Naive B cell (primary cell): ENCODE results near the gene SPRY4. TPM values are rescaled to one million over a fixed set of nuclear protein-coding genes. Genes with fewer than 3 reads are reported as not detected.

Source experiments
- ATAC-seq, 2 donors: fragments of 150-1000 bp; cut with Tn5 transposase; 2 replicates each; pipeline ENCODE4 v1.10.0; 2021; ENCODE audit warnings: low read depth in 2 of 2, mild to moderate bottlenecking in 2 of 2, moderate library complexity in 2 of 2
- DNase-seq: peaks from one replicate; pipeline ENCODE4 v3.0.0; 2022
- H3K27ac Mint-ChIP-seq, 6 donors: one replicate each; pipeline ENCODE4 v1.8.0; 2020 to 2022; ENCODE audit warnings: mild to moderate bottlenecking in 6 of 6, mixed read lengths in 6 of 6, moderate library complexity in 5 of 6, inconsistent platforms in 2 of 6
- H3K27me3 Mint-ChIP-seq, 3 donors: one replicate each; pipeline ENCODE4 v1.8.0; 2021 to 2022; ENCODE audit warnings: mixed read lengths in 3 of 3, mild to moderate bottlenecking in 1 of 3
- H3K36me3 Mint-ChIP-seq, 2 donors: one replicate each; pipeline ENCODE4 v1.8.0; 2020 to 2022; ENCODE audit warnings: mixed read lengths in 2 of 2, inconsistent platforms in 1 of 2, mild to moderate bottlenecking in 1 of 2
- H3K4me1 Mint-ChIP-seq, 3 donors: one replicate each; pipeline ENCODE4 v1.8.0; 2020 to 2022; ENCODE audit warnings: mixed read lengths in 3 of 3, inconsistent platforms in 1 of 3, mild to moderate bottlenecking in 1 of 3, moderate library complexity in 1 of 3
- H3K4me3 Mint-ChIP-seq, 8 donors: one replicate each; pipeline ENCODE4 v1.8.0; 2020 to 2022; ENCODE audit warnings: mild to moderate bottlenecking in 8 of 8, mixed read lengths in 8 of 8, moderate library complexity in 8 of 8, inconsistent platforms in 2 of 8
- H3K9me3 Mint-ChIP-seq, 7 donors: one replicate each; pipeline ENCODE4 v1.8.0; 2020 to 2022; ENCODE audit warnings: mixed read lengths in 7 of 7, mild to moderate bottlenecking in 5 of 7, inconsistent platforms in 2 of 7, moderate library complexity in 1 of 7
- polyA plus RNA-seq, 6 donors: library from polyadenylated mRNA; unstranded; fragments of 300-500 nt; fragmentation: Illumina TruSeq; gene quantifications; one replicate each; pipeline ENCODE4 v1.2.3, GENCODE V29; 2021; ENCODE audit warnings: low read depth in 6 of 6

The SPRY4 gene
- polyA plus RNA-seq, 6 donors from 2014 or later = not detected

DNA sequence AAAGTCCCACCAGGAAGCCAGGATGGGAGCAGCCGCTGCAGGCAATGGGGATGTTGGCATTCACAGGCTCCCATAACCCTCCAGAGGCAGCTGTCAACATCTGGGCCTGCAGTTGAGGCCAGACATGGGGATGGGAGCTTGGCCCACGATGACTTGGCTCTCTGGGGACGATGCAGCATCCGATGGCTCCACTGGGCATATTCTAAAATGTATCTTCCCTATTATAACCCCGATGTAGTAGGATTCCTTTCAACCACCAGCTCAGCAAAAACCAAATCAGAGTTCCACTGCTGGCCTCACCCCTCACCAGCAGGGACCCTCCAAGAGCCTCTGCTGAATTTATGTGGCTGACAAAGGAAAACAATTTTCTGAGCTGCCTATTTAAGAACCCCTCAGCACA lies 7.1 kb downstream of the SPRY4 start:
- Mint-ChIP-seq H3K4me1 (peaks cover 44 to 71% (median 63%) of the 10 kb centered on the region in 3 donors), H3K9me3 (no peaks in the 10 kb centered on the region), H3K27ac (peak overlapping the region in 1 of 6 donors; percentile 22), H3K36me3 (no peaks in the 10 kb centered on the region), H3K27me3 (peaks cover 26 to 51% (median 43%) of the 10 kb centered on the region in 3 donors), H3K4me3 (no peak overlapping the region)
- no peak for ATAC-seq
- DNase-seq = no peak

DNA sequence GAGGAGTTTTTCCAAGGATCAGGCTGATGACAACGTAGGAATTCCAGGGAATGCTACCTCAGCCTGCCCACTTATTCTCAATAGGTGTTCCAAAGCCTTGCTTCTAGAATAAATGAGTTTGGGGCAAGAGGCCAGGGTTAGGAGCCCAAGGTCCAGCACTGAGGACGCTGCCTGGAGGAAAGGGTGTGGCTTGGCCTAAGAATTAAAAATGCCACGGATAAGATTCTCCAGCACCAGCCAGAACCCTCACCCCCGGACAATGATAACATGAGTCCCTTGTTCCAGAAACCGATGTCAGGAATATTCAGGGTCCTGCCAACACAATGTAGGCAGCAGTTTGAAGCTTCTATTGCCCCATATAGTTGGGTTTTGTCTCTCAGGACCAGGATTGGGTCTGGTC lies 7.6 kb downstream of the SPRY4 start:
- no peak for ATAC-seq
- peaks cover 23 to 47% (median 43%) of the 10 kb centered on the region in 3 donors for H3K27me3 Mint-ChIP-seq
- peak overlapping the region in 1 of 6 donors; percentile 60 for H3K27ac Mint-ChIP-seq
- peaks cover 46 to 72% (median 63%) of the 10 kb centered on the region in 3 donors for H3K4me1 Mint-ChIP-seq
- DNase-seq = no peak
- peak overlapping the region in 2 of 8 donors; percentile 37 to 65 for H3K4me3 Mint-ChIP-seq
- H3K9me3 Mint-ChIP-seq = no peaks in the 10 kb centered on the region
- H3K36me3 Mint-ChIP-seq = no peaks in the 10 kb centered on the region

DNA sequence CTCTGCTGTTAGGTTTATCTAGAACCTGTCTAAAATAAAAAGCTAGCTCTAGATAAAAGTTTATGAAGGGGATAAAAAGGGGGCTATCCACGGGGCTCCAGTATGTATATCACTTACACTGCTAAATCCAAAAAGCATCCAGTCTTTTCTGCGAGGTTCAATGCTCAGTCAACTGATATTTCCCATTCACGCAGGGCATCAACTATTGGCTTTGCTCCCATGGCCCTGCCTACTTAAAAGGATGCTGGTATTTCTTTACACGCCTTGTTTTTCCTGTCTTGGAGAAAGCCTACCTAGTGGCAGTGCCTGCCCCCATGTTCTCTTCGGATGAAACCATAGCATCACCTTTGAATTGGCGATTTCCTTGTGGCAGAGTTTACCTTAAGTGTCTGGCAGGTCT lies 8.1 kb downstream of the SPRY4 start:
- Mint-ChIP-seq H3K27ac (peak overlapping the region in 1 of 6 donors; percentile 60), H3K27me3 (peaks cover 19 to 44% (median 42%) of the 10 kb centered on the region in 3 donors), H3K36me3 (no peaks in the 10 kb centered on the region), H3K4me1 (peaks cover 46 to 72% (median 60%) of the 10 kb centered on the region in 3 donors), H3K9me3 (no peaks in the 10 kb centered on the region), H3K4me3 (peak overlapping the region in 3 of 8 donors; percentile 37 to 76 (median 54))
- ATAC-seq (no peak), DNase-seq (no peak)

DNA sequence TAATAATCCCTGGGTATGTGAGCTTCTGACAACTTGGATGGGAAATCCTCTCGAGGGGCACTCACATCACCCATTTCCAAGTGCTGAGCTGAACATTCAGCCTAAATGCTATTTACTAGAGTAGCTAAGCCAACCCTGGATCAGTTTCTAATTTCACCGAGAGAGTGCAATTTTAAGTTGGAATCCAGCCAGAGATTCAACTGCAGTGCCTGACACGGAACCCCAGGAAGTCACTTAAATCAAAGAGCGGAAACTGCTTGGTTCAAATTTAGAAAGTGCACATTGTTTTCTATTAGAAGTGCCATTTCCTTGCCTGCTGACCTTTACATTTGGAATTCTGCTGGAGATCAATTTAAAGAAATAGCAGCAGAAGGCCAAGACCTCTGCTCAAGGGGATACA lies 8.8 kb downstream of the SPRY4 start:
- H3K27me3 Mint-ChIP-seq = peaks cover 13 to 40% (median 36%) of the 10 kb centered on the region in 3 donors
- no peaks in the 10 kb centered on the region for H3K36me3 Mint-ChIP-seq
- peak overlapping the region in 7 of 8 donors; percentile 10 to 76 (median 54) for H3K4me3 Mint-ChIP-seq
- ATAC-seq (peak in 1 of 2 donors; percentile 18), DNase-seq (no peak)
- H3K9me3 Mint-ChIP-seq = no peaks in the 10 kb centered on the region
- H3K4me1 Mint-ChIP-seq = peaks cover 45 to 69% (median 56%) of the 10 kb centered on the region in 3 donors
- peak overlapping the region in 1 of 6 donors; percentile 70 for H3K27ac Mint-ChIP-seq

DNA sequence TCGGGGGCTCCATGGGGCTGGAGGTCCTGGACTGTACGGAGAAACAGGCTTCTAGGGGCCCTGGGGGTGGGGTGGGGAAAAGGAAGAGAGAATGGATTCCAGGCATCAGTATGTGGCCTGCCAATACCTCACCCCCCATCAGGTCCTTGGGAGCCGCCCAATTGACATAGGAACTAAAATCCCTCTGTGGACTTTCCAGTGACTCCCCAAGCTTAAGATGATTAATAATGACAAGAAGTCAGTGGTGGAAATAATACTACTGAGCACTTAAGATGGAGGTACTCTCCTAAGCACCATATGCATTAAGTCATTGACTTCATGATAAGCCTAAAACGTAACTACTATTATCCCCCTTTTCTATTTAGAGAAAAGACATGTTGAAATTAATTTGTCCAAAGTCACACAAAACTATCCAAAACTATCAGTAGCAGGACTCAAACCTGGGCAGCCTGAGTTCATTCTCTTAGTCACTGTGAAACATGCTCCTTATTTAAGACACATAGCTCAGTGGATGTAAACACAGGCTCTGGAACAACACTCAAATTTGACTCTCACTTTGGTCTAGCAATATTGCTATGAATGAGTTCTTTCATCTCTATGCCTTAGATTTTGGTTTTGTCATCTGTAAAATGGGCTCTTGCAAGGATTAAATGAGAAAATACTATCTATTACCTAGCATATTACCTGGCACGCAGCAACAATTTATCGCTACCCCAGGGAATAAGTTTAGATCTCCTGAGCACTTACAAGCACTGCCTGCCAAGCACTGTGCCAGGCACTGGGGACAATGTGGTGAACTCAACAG lies 9.5 kb downstream of the SPRY4 start:
- H3K4me3 Mint-ChIP-seq = peak overlapping the region in 3 of 8 donors; percentile 34 to 76 (median 72)
- H3K27ac Mint-ChIP-seq = no peak overlapping the region

DNA sequence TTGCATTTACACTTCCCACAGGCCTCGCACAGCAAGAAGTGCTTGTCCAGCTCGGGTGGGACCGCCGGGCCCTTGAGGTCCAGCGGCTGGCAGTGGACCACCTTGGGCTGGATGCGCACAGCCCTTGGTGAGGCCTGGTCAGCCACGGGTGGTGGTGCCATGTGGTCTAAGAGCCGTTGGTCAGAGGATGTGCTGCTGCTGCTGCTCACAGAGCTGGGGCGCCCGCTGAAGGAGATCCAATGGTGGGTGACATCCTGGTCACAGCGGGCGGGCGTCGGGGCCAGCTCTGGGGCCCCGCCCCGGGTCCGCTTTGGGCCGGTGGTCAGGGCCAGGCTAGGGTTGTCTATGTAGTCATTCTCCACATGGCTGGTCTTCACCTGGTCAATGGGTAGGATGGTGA lies 10.2 kb downstream of the SPRY4 start:
- Mint-ChIP-seq H3K36me3 (no peaks in the 10 kb centered on the region), H3K4me3 (peak overlapping the region in 1 of 8 donors; percentile 34), H3K27me3 (peaks cover 7 to 36% (median 25%) of the 10 kb centered on the region in 3 donors), H3K4me1 (peaks cover 34 to 58% (median 45%) of the 10 kb centered on the region in 3 donors), H3K27ac (no peak overlapping the region), H3K9me3 (no peaks in the 10 kb centered on the region)
- ATAC-seq = no peak
- no peak for DNase-seq

More for the DNA sequence above, 9.5 kb downstream of the SPRY4 start:
- H3K36me3 Mint-ChIP-seq = no peaks in the 10 kb centered on the region
- H3K9me3 Mint-ChIP-seq = no peaks in the 10 kb centered on the region
- DNase-seq = no peak
- peaks cover 37 to 62% (median 49%) of the 10 kb centered on the region in 3 donors for H3K4me1 Mint-ChIP-seq
- ATAC-seq = no peak
- peaks cover 8 to 37% (median 29%) of the 10 kb centered on the region in 3 donors for H3K27me3 Mint-ChIP-seq

DNA sequence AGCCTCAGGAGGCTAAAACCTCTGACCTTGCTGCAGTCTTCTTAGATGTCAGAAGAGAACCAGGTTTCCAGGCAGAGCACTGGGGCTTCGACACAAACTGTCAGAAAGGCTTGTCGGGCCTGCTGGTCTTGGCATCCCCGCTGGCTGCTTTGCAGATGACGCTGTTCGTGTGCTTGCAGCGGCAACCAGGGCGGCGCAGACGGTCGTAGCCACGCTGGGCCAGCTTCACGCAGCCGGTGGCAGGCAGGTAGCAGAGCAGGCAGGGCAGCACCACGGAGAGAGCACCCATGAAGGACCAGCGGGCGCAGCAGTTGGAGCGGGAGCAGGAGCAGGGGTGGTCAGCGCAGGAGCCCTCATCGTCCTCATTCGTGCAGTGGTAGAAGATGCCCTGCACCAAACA lies 10.7 kb downstream of the SPRY4 start:
- H3K4me1 Mint-ChIP-seq = peaks cover 31 to 54% (median 41%) of the 10 kb centered on the region in 3 donors
- peak overlapping the region in 1 of 6 donors; percentile 47 for H3K27ac Mint-ChIP-seq
- H3K27me3 Mint-ChIP-seq = peaks cover 4 to 34% (median 21%) of the 10 kb centered on the region in 3 donors
- no peak for ATAC-seq
- H3K9me3 Mint-ChIP-seq = no peaks in the 10 kb centered on the region
- H3K36me3 Mint-ChIP-seq = no peaks in the 10 kb centered on the region
- no peak for DNase-seq
- H3K4me3 Mint-ChIP-seq = peak overlapping the region in 5 of 8 donors; percentile 28 to 73 (median 70)

DNA sequence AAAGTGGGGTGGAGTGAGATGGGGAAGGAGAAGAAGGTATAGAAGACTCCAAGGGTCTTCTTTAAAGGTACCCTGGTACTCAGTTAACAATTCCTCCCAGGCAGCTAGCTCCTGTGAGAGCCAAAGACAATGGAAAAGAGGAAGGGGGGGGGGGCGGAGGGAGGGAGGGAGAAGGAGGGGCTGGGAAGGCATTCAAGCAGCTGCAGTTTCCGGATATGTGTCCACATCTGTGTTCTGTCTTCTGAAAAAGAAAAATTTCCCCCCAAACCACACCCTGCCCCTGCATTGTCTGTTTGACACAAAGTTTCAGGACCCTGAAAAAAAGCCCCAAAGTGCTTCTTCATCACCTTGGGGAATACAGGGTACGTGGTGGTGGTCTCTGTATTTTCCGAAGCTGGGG lies 11.1 kb downstream of the SPRY4 start:
- Mint-ChIP-seq H3K4me1 (peaks cover 28 to 50% (median 39%) of the 10 kb centered on the region in 3 donors), H3K36me3 (no peaks in the 10 kb centered on the region), H3K4me3 (peak overlapping the region in 5 of 8 donors; percentile 54 to 79 (median 71)), H3K9me3 (no peaks in the 10 kb centered on the region), H3K27me3 (peaks cover 4 to 30% (median 17%) of the 10 kb centered on the region in 3 donors), H3K27ac (peak overlapping the region in 2 of 6 donors; percentile 6 to 47)
- ATAC-seq (peak in 1 of 2 donors; percentile 56), DNase-seq (no peak)

DNA sequence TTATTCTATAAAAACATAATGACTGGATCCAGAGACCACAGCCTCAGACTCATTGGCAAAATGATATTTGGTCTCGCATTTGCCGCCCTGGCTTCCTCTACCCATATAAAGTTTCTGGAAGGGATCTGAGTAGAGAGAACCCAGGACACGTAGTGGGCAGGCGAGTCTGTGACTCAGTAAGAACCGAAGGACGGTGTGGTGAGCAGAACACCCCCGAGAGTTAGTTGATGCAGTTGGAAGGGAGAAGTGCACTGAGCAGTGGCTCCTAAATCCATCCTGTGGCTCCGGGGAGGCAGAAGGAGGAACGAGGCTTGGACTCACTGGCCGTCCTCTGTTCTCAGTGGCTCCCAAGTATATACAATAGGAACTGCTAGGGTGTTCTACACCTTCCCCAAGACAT lies 11.5 kb downstream of the SPRY4 start:
- Mint-ChIP-seq H3K4me1 (peaks cover 28 to 50% (median 39%) of the 10 kb centered on the region in 3 donors), H3K4me3 (peak overlapping the region in 3 of 8 donors; percentile 46 to 79 (median 54)), H3K9me3 (no peaks in the 10 kb centered on the region), H3K27ac (peak overlapping the region in 1 of 6 donors; percentile 6), H3K36me3 (no peaks in the 10 kb centered on the region), H3K27me3 (peaks cover 4 to 29% (median 16%) of the 10 kb centered on the region in 3 donors)
- DNase-seq (no peak), ATAC-seq (no peak)

DNA sequence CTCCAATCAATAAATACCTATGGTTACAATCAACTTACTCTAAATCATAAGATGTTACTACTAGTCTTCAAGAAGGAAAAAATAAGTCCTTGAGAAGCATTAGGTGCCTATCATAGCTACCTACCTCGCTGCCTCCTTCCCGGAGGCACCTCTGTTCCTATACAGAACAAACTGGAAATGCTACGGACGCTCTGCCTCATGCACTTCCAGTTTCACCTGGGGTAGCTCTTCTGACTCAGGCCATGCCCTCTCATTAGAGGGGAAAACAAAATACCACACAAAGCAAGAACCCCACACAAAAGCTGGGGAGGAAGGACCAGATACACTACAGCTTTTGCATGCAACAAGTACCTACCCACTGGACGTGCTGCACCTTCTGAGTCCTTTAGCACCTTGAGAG lies 12.4 kb downstream of the SPRY4 start:
- ATAC-seq = no peak
- H3K27me3 Mint-ChIP-seq = peaks cover 4 to 22% (median 8%) of the 10 kb centered on the region in 3 donors

DNA sequence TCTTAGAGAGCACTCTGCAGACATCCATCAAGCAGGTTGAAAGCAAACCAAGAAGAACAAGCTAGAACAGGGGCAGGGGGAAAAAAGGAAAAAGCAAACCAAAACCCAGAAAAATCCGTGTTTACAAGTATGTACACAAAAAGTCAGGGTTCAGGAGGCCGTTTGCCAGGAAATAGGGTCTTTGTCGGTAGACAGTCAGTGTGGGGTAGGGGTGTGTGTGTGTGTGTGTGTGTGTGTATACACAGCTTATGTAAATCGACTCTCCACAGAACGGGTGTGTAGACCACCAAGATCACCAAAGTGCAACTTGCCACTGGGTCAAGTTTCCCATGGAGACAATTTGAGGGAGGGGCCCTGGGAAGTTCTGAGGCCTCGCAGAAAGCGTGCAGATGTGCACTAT lies 13.1 kb downstream of the SPRY4 start:
- ATAC-seq (no peak), DNase-seq (no peak)
- Mint-ChIP-seq H3K4me3 (no peak overlapping the region), H3K27me3 (peaks cover under 1 to 15% (median 4%) of the 10 kb centered on the region in 3 donors), H3K9me3 (no peaks in the 10 kb centered on the region), H3K36me3 (no peaks in the 10 kb centered on the region), H3K27ac (no peak overlapping the region), H3K4me1 (peaks cover 25 to 38% (median 31%) of the 10 kb centered on the region in 3 donors)

More for the DNA sequence above, 12.4 kb downstream of the SPRY4 start:
- H3K4me3 Mint-ChIP-seq = no peak overlapping the region
- DNase-seq = no peak
- H3K9me3 Mint-ChIP-seq = no peaks in the 10 kb centered on the region
- no peaks in the 10 kb centered on the region for H3K36me3 Mint-ChIP-seq
- peak overlapping the region in 1 of 6 donors; percentile 11 for H3K27ac Mint-ChIP-seq
- H3K4me1 Mint-ChIP-seq = peaks cover 28 to 44% (median 38%) of the 10 kb centered on the region in 3 donors

DNA sequence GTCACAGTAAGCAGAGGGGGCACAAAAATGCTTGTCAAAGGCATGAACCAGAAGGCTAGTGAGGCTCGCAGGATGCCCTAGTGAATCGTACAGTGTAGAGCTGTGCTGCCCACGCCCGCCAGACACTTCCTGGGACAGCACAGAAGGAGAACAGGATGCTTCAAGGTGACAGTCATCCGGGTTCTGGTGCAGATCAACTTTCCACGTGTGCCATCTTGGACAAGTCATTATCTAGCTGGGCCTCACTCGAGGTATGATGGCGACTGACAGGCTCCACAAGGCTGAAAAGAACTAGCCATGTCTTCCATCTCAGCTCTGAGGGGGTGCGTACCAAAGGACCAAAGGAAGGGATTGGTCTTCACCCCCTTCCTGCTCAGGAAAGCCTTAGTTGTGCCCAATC lies 14.0 kb downstream of the SPRY4 start:
- no peak for DNase-seq
- no peak for ATAC-seq
- H3K27me3 Mint-ChIP-seq = peaks cover 0 to 16% (median 4%) of the 10 kb centered on the region in 3 donors
- no peaks in the 10 kb centered on the region for H3K9me3 Mint-ChIP-seq
- no peak overlapping the region for H3K4me3 Mint-ChIP-seq
- peaks cover 19 to 28% (median 23%) of the 10 kb centered on the region in 3 donors for H3K4me1 Mint-ChIP-seq
- H3K27ac Mint-ChIP-seq = no peak overlapping the region
- no peaks in the 10 kb centered on the region for H3K36me3 Mint-ChIP-seq

DNA sequence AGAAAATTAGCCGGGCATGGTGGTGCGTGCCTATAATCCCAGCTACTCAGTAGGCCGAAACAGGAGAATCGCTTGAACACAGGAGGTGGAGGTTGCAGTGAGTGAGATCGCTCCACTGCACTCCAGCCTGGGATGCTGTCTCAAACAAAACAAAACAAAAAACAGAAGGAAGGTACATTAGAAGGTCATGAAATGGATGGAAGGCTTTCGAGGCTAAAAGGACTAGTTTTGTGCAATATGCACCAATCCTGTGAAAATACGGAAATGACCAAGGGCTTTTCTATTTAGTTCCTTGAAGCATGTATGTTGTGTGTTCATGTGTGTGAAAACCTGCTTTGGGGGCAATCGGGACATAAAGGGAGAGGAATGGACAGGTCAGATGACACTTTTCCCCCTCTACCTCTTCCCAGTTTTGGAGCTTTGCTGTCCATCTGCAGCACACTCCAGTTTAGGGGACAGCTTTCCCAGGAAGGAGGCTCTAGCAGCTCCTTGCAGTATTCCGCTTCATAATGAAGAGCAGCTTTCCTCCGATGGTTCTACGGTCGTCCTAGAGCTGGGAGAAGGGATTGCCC lies 15.0 kb downstream of the SPRY4 start:
- H3K27me3 Mint-ChIP-seq = peaks cover 0 to 20% (median 4%) of the 10 kb centered on the region in 3 donors
- no peaks in the 10 kb centered on the region for H3K36me3 Mint-ChIP-seq
- no peak overlapping the region for H3K4me3 Mint-ChIP-seq
- no peaks in the 10 kb centered on the region for H3K9me3 Mint-ChIP-seq
- no peak for DNase-seq
- no peak overlapping the region for H3K27ac Mint-ChIP-seq
- peaks cover 16 to 19% (median 17%) of the 10 kb centered on the region in 3 donors for H3K4me1 Mint-ChIP-seq
- ATAC-seq = no peak
